ENCODE data around the gene MCEMP1. TPM values are rescaled to one million over a fixed set of nuclear protein-coding genes. Genes with fewer than 3 reads are reported as not detected.
"Not testable (repeated sequence)": the region's sequence is repeated elsewhere in the genome, so short reads cannot be mapped to it uniquely, and the experiment has no call there.

MCEMP1 gene
- total RNA-seq, 1 experiment from 2014 or later: not detected

GRCh38 chr19:7641290-7642276, 35.3 kb upstream of the MCEMP1 start:
- DNase-seq (ENCODE audit: low read depth, low spot score): no peak

GRCh38 chr19:7642295-7643030, 34.4 kb upstream of the MCEMP1 start:
- in situ Hi-C loops (cut with HindIII; ENCODE audit: low pct_unique_long_range_greater_than_20kb, low sequenced_read_pairs): no loop called here
- no peak for DNase-seq (ENCODE audit: low read depth, low spot score)

More at GRCh38 chr19:7641290-7642276, 35.3 kb upstream of the MCEMP1 start:
- in situ Hi-C loops (cut with HindIII; ENCODE audit: low pct_unique_long_range_greater_than_20kb, low sequenced_read_pairs): no loop called here

- in situ Hi-C loops (cut with HindIII; ENCODE audit: low pct_unique_long_range_greater_than_20kb, low sequenced_read_pairs): no loop called here
- no peak for DNase-seq (ENCODE audit: low read depth, low spot score)
Measured at GRCh38 chr19:7643031-7643415, 33.9 kb upstream of the MCEMP1 start.

- peak; percentile 42 for DNase-seq (ENCODE audit: low read depth, low spot score)
- in situ Hi-C loops (cut with HindIII; ENCODE audit: low pct_unique_long_range_greater_than_20kb, low sequenced_read_pairs): not testable (repeated sequence)
Measured at GRCh38 chr19:7643629-7644549, 33.0 kb upstream of the MCEMP1 start.

- DNase-seq (ENCODE audit: low read depth, low spot score): no peak
Measured at GRCh38 chr19:7644550-7644877, 32.4 kb upstream of the MCEMP1 start.

GRCh38 chr19:7645163-7645562, 31.7 kb upstream of the MCEMP1 start:
- no peak for DNase-seq (ENCODE audit: low read depth, low spot score)
- in situ Hi-C loops (cut with HindIII; ENCODE audit: low pct_unique_long_range_greater_than_20kb, low sequenced_read_pairs): no loop called here

More at GRCh38 chr19:7644550-7644877, 32.4 kb upstream of the MCEMP1 start:
- in situ Hi-C loops (cut with HindIII; ENCODE audit: low pct_unique_long_range_greater_than_20kb, low sequenced_read_pairs): no loop called here

GRCh38 chr19:7645656-7646425, 31.0 kb upstream of the MCEMP1 start:
- DNase-seq (ENCODE audit: low read depth, low spot score): no peak
- in situ Hi-C loops (cut with HindIII; ENCODE audit: low pct_unique_long_range_greater_than_20kb, low sequenced_read_pairs): no loop called here

- in situ Hi-C loops (cut with HindIII; ENCODE audit: low pct_unique_long_range_greater_than_20kb, low sequenced_read_pairs): no loop called here
- no peak for DNase-seq (ENCODE audit: low read depth, low spot score)
Measured at GRCh38 chr19:7646426-7646700, 30.5 kb upstream of the MCEMP1 start.

- in situ Hi-C loops (cut with HindIII; ENCODE audit: low pct_unique_long_range_greater_than_20kb, low sequenced_read_pairs): no loop called here
- no peak for DNase-seq (ENCODE audit: low read depth, low spot score)
Measured at GRCh38 chr19:7647156-7647555, 29.7 kb upstream of the MCEMP1 start.

GRCh38 chr19:7648265-7649014, 28.4 kb upstream of the MCEMP1 start:
- DNase-seq (ENCODE audit: low read depth, low spot score): no peak
- in situ Hi-C loops (cut with HindIII; ENCODE audit: low pct_unique_long_range_greater_than_20kb, low sequenced_read_pairs): no loop called here

GRCh38 chr19:7650148-7650547, 26.7 kb upstream of the MCEMP1 start:
- in situ Hi-C loops (cut with HindIII; ENCODE audit: low pct_unique_long_range_greater_than_20kb, low sequenced_read_pairs): no loop called here
- no peak for DNase-seq (ENCODE audit: low read depth, low spot score)

GRCh38 chr19:7652061-7652641, 24.7 kb upstream of the MCEMP1 start:
- in situ Hi-C loops (cut with HindIII; ENCODE audit: low pct_unique_long_range_greater_than_20kb, low sequenced_read_pairs): no loop called here
- peak; percentile 59 for DNase-seq (ENCODE audit: low read depth, low spot score)

- DNase-seq (ENCODE audit: low read depth, low spot score): peak; percentile 75
- in situ Hi-C loops (cut with HindIII; ENCODE audit: low pct_unique_long_range_greater_than_20kb, low sequenced_read_pairs): no loop called here
Measured at GRCh38 chr19:7654401-7654800, 22.5 kb upstream of the MCEMP1 start.

GRCh38 chr19:7655581-7655980, 21.3 kb upstream of the MCEMP1 start:
- DNase-seq (ENCODE audit: low read depth, low spot score): no peak
- in situ Hi-C loops (cut with HindIII; ENCODE audit: low pct_unique_long_range_greater_than_20kb, low sequenced_read_pairs): no loop called here

- in situ Hi-C loops (cut with HindIII; ENCODE audit: low pct_unique_long_range_greater_than_20kb, low sequenced_read_pairs): no loop called here
- no peak for DNase-seq (ENCODE audit: low read depth, low spot score)
Measured at GRCh38 chr19:7657131-7657751, 19.6 kb upstream of the MCEMP1 start.

GRCh38 chr19:7658219-7658686, 18.6 kb upstream of the MCEMP1 start:
- in situ Hi-C loops (cut with HindIII; ENCODE audit: low pct_unique_long_range_greater_than_20kb, low sequenced_read_pairs): no loop called here
- DNase-seq (ENCODE audit: low read depth, low spot score): no peak

Data from SK-MEL-5 (cell line).